IgD-negative memory B cell (primary cell): ENCODE results near the gene MFSD11. TPM values are rescaled to one million over a fixed set of nuclear protein-coding genes. Genes with fewer than 3 reads are reported as not detected.
"Not testable (repeated sequence)": the region's sequence is repeated elsewhere in the genome, so short reads cannot be mapped to it uniquely, and the experiment has no call there.

Experiments
- H3K27ac Mint-ChIP-seq, 3 donors: one replicate each; pipeline ENCODE4 v1.8.0; 2020 to 2022; ENCODE audit warnings: mild to moderate bottlenecking in 3 of 3, mixed read lengths in 3 of 3, moderate library complexity in 1 of 3
- H3K27me3 Mint-ChIP-seq: one replicate; pipeline ENCODE4 v1.8.0; 2021; ENCODE audit warnings: mixed read lengths
- H3K36me3 Mint-ChIP-seq: one replicate; pipeline ENCODE4 v1.8.0; 2020; ENCODE audit warnings: mild to moderate bottlenecking, mixed read lengths
- H3K4me1 Mint-ChIP-seq, 3 donors: one replicate each; pipeline ENCODE4 v1.8.0; 2020 to 2022; ENCODE audit warnings: mixed read lengths in 3 of 3, mild to moderate bottlenecking in 1 of 3
- H3K4me3 Mint-ChIP-seq, 4 donors: one replicate each; pipeline ENCODE4 v1.8.0; 2020 to 2022; ENCODE audit warnings: mild to moderate bottlenecking in 4 of 4, mixed read lengths in 4 of 4, moderate library complexity in 3 of 4
- H3K9me3 Mint-ChIP-seq, 3 donors: one replicate each; pipeline ENCODE4 v1.8.0; 2020 to 2021; ENCODE audit warnings: mixed read lengths in 3 of 3, mild to moderate bottlenecking in 1 of 3
- polyA plus RNA-seq: library from polyadenylated mRNA; unstranded; fragments of 300-500 nt; fragmentation: Illumina TruSeq; gene quantifications from one replicate; pipeline ENCODE4 v1.2.3, GENCODE V29; 2021

Gene MFSD11
- 17.5 TPM for polyA plus RNA-seq

- H3K4me1 Mint-ChIP-seq: peaks cover 26 to 41% (median 36%) of the 10 kb centered on the region in 3 donors
- peak within 1 kb of the TSS; percentile 91 to 99 (median 94) for H3K4me3 Mint-ChIP-seq
- H3K27me3 Mint-ChIP-seq: no peaks in the 10 kb centered on the region
- H3K36me3 Mint-ChIP-seq: peaks cover 12% of the 10 kb centered on the region
- H3K9me3 Mint-ChIP-seq: no peaks in the 10 kb centered on the region
- peak within 1 kb of the TSS; percentile 96 to 99 (median 98) for H3K27ac Mint-ChIP-seq
These were observed at the start of gene MFSD11 for GRCh38 chr17:76737676-76738467. MFSD11 (plus strand) TSS chr17:76738119; CDS start chr17:76738353, 234 bp downstream.

- Mint-ChIP-seq H3K9me3 (no peaks in the 10 kb centered on the region), H3K4me1 (peaks cover 0 to 1% (median 0%) of the 10 kb centered on the region in 3 donors), H3K27ac (no peak overlapping the region), H3K4me3 (no peak overlapping the region), H3K36me3 (peaks cover 2% of the 10 kb centered on the region), H3K27me3 (peaks cover 12% of the 10 kb centered on the region)
These were observed 49.7 kb upstream of the MFSD11 start for GRCh38 chr17:76688165-76688622.

GRCh38 chr17:76689859-76690258 is 48.1 kb upstream of the MFSD11 start:
- H3K9me3 Mint-ChIP-seq: no peaks in the 10 kb centered on the region
- peaks cover 0 to 1% (median 0%) of the 10 kb centered on the region in 3 donors for H3K4me1 Mint-ChIP-seq
- H3K4me3 Mint-ChIP-seq: no peak overlapping the region
- peaks cover 2% of the 10 kb centered on the region for H3K36me3 Mint-ChIP-seq
- no peak overlapping the region for H3K27ac Mint-ChIP-seq
- peaks cover 9% of the 10 kb centered on the region for H3K27me3 Mint-ChIP-seq

GRCh38 chr17:76690596-76691280 is 47.2 kb upstream of the MFSD11 start:
- no peaks in the 10 kb centered on the region for H3K9me3 Mint-ChIP-seq
- H3K27ac Mint-ChIP-seq: no peak overlapping the region
- H3K27me3 Mint-ChIP-seq: peaks cover 9% of the 10 kb centered on the region
- H3K4me3 Mint-ChIP-seq: no peak overlapping the region
- peaks cover 0 to 2% (median 1%) of the 10 kb centered on the region in 3 donors for H3K4me1 Mint-ChIP-seq
- peaks cover 2% of the 10 kb centered on the region for H3K36me3 Mint-ChIP-seq

GRCh38 chr17:76691379-76692191 is 46.3 kb upstream of the MFSD11 start:
- peaks cover 2 to 4% (median 3%) of the 10 kb centered on the region in 3 donors for H3K4me1 Mint-ChIP-seq
- no peak overlapping the region for H3K27ac Mint-ChIP-seq
- H3K9me3 Mint-ChIP-seq: no peaks in the 10 kb centered on the region
- no peak overlapping the region for H3K4me3 Mint-ChIP-seq
- H3K36me3 Mint-ChIP-seq: peaks cover 2% of the 10 kb centered on the region
- peaks cover 9% of the 10 kb centered on the region for H3K27me3 Mint-ChIP-seq

GRCh38 chr17:76695059-76695831 is 42.7 kb upstream of the MFSD11 start:
- Mint-ChIP-seq H3K9me3 (no peaks in the 10 kb centered on the region), H3K4me1 (peaks cover 4 to 10% (median 8%) of the 10 kb centered on the region in 3 donors), H3K27ac (no peak overlapping the region), H3K27me3 (peaks cover 3% of the 10 kb centered on the region), H3K36me3 (peaks cover 2% of the 10 kb centered on the region), H3K4me3 (no peak overlapping the region)

GRCh38 chr17:76696763-76697701 is 40.9 kb upstream of the MFSD11 start:
- no peaks in the 10 kb centered on the region for H3K9me3 Mint-ChIP-seq
- H3K4me3 Mint-ChIP-seq: peak overlapping the region in 1 of 4 donors; percentile 73
- peaks cover 4 to 11% (median 10%) of the 10 kb centered on the region in 3 donors for H3K4me1 Mint-ChIP-seq
- H3K27ac Mint-ChIP-seq: no peak overlapping the region
- peaks cover 3% of the 10 kb centered on the region for H3K27me3 Mint-ChIP-seq
- no peaks in the 10 kb centered on the region for H3K36me3 Mint-ChIP-seq

GRCh38 chr17:76697702-76698465 is 40.0 kb upstream of the MFSD11 start:
- peaks cover 4 to 11% (median 10%) of the 10 kb centered on the region in 3 donors for H3K4me1 Mint-ChIP-seq
- no peaks in the 10 kb centered on the region for H3K9me3 Mint-ChIP-seq
- H3K27me3 Mint-ChIP-seq: peaks cover 3% of the 10 kb centered on the region
- no peak overlapping the region for H3K27ac Mint-ChIP-seq
- no peaks in the 10 kb centered on the region for H3K36me3 Mint-ChIP-seq
- no peak overlapping the region for H3K4me3 Mint-ChIP-seq

GRCh38 chr17:76698466-76698977 is 39.4 kb upstream of the MFSD11 start:
- not testable (repeated sequence) for H3K27me3 Mint-ChIP-seq, H3K4me3 Mint-ChIP-seq, H3K9me3 Mint-ChIP-seq, H3K27ac Mint-ChIP-seq, H3K36me3 Mint-ChIP-seq
- peaks cover 4 to 11% (median 10%) of the 10 kb centered on the region in 3 donors for H3K4me1 Mint-ChIP-seq

GRCh38 chr17:76700270-76700616 is 37.7 kb upstream of the MFSD11 start:
- Mint-ChIP-seq H3K36me3 (no peaks in the 10 kb centered on the region), H3K9me3 (no peaks in the 10 kb centered on the region), H3K27ac (peak overlapping the region in 1 of 3 donors; percentile 49), H3K4me1 (peaks cover 4 to 10% (median 9%) of the 10 kb centered on the region in 3 donors), H3K27me3 (no peaks in the 10 kb centered on the region), H3K4me3 (peak overlapping the region in 1 of 4 donors; percentile 83)

- peak overlapping the region in 1 of 3 donors; percentile 49 for H3K27ac Mint-ChIP-seq
These were observed 37.1 kb upstream of the MFSD11 start for GRCh38 chr17:76700617-76701470.

GRCh38 chr17:76701471-76701967 is 36.4 kb upstream of the MFSD11 start:
- Mint-ChIP-seq H3K27ac (no peak overlapping the region), H3K4me1 (peaks cover 3 to 9% (median 8%) of the 10 kb centered on the region in 3 donors), H3K9me3 (no peaks in the 10 kb centered on the region), H3K36me3 (no peaks in the 10 kb centered on the region), H3K4me3 (no peak overlapping the region), H3K27me3 (no peaks in the 10 kb centered on the region)

More at GRCh38 chr17:76700617-76701470, 37.1 kb upstream of the MFSD11 start:
- Mint-ChIP-seq H3K9me3 (no peaks in the 10 kb centered on the region), H3K27me3 (no peaks in the 10 kb centered on the region), H3K4me3 (peak overlapping the region in 1 of 4 donors; percentile 83), H3K4me1 (peaks cover 4 to 10% (median 9%) of the 10 kb centered on the region in 3 donors), H3K36me3 (no peaks in the 10 kb centered on the region)
